Measurements from ENCODE around the gene GK2. TPM values are rescaled to one million over a fixed set of nuclear protein-coding genes. Genes with fewer than 3 reads are reported as not detected.

The GK2 gene
- total and polyA plus RNA-seq, 9 of the 15 experiments (the other 6 are each of a cell fraction or from before 2014, with no cell fraction given) = 0.07 TPM; not detected in 8

GRCh38 chr4:79455216-79455615 lies 47.2 kb upstream of the GK2 start:
- intact Hi-C loops (cut with micrococcal nuclease) (loop anchor here (10.0 kb wide), 1 partner anchor 410 kb away; no protein-coding TSS in a partner anchor), in situ Hi-C loops (cut with MboI) (no loop called here)
- POLR2A ChIA-PET = no interaction called here

GRCh38 chr4:79454656-79455055 lies 46.6 kb upstream of the GK2 start:
- no peaks in the 10 kb centered on the region for H3K9me3 ChIP-seq (replicated peaks; ENCODE audit: control insufficient read depth, insufficient read depth, low read depth, low read length)
- FAIRE-seq = no peak
- ATAC-seq = no peak
- no peaks in the 10 kb centered on the region for H3K36me3 ChIP-seq (ENCODE audit: control insufficient read depth, insufficient read depth, low read length)
- H4K20me1 ChIP-seq (replicated peaks; ENCODE audit: control insufficient read depth, insufficient read depth, low read length) = no peaks in the 10 kb centered on the region
- no peaks in the 10 kb centered on the region; a peak in 1 of 5 replicates for H3K27me3 ChIP-seq (ENCODE audit: control insufficient read depth in 2 of 2, insufficient read depth in 2 of 2, low read length in 2 of 2)
- ChIA-PET POLR2A (no interaction called here), CTCF (ENCODE audit: low intra/inter-chr PET ratio) (no interaction called here)
- 0% methylated on average over 2 of the region's 2 CpGs for WGBS (ENCODE audit: insufficient coverage, low coverage, missing lambda C conversion rate)
- H3K9me1 ChIP-seq (ENCODE audit: control insufficient read depth, insufficient read depth, low read length) = no peaks in the 10 kb centered on the region
- H3K79me2 ChIP-seq (ENCODE audit: control insufficient read depth, insufficient read depth, low read length) = no peaks in the 10 kb centered on the region
- BruUV-seq (replicated peaks) = no TSS peak
- H2AFZ ChIP-seq (ENCODE audit: low read depth, low read length) = no peak overlapping the region
- in situ Hi-C loops (cut with MboI) (no loop called here), intact Hi-C loops (cut with micrococcal nuclease) (loop anchor here (10.0 kb wide), 1 partner anchor 410 kb away; no protein-coding TSS in a partner anchor)
- no peak for DNase-seq (ENCODE audit: extremely low read depth in 1 of 4, low spot score in 3 of 4)
- no peaks in the 10 kb centered on the region for H3K4me1 ChIP-seq (replicated peaks in 1 of 2; ENCODE audit: control insufficient read depth in 2 of 2, insufficient read depth in 2 of 2, low read length in 2 of 2)
- H3K4me2 ChIP-seq (ENCODE audit: insufficient read depth, low read length) = no peak overlapping the region
- no peak overlapping the region for H3K27ac ChIP-seq (ENCODE audit: extremely low read depth, low read depth, low read length)
- H3K9ac ChIP-seq (ENCODE audit: insufficient read depth in 1 of 2, low read depth in 2 of 2, low read length in 2 of 2) = no peak overlapping the region
- H3K4me3 ChIP-seq = no peak overlapping the region
- TF ChIP-seq ARID4B (CRISPR knock-in tag; IDR thresholded peaks at IDR 0.05) = no peak
- TF ChIP-seq POLR3G (IDR thresholded peaks at IDR 0.05; ENCODE audit: extremely low read depth, insufficient read length, insufficient replicate concordance) = no peak
- no peak for TF ChIP-seq JUND (IDR thresholded peaks at IDR 0.05; ENCODE audit: borderline replicate concordance, low read depth, low read length)
- TF ChIP-seq JUND (tag; IDR thresholded peaks at IDR 0.05; ENCODE audit: borderline replicate concordance, low read depth, low read length) = no peak

More at GRCh38 chr4:79455216-79455615, 47.2 kb upstream of the GK2 start:
- Histone ChIP-seq H4K20me1 (replicated peaks; ENCODE audit: control insufficient read depth, insufficient read depth, low read length) (no peaks in the 10 kb centered on the region), H3K27me3 (ENCODE audit: control insufficient read depth in 2 of 2, insufficient read depth in 2 of 2, low read length in 2 of 2) (no peaks in the 10 kb centered on the region; a peak in 1 of 5 replicates), H3K9me3 (replicated peaks; ENCODE audit: control insufficient read depth, insufficient read depth, low read depth, low read length) (no peaks in the 10 kb centered on the region), H3K4me2 (ENCODE audit: insufficient read depth, low read length) (no peak overlapping the region), H3K36me3 (ENCODE audit: control insufficient read depth, insufficient read depth, low read length) (no peaks in the 10 kb centered on the region), H3K9ac (ENCODE audit: insufficient read depth in 1 of 2, low read depth in 2 of 2, low read length in 2 of 2) (no peak overlapping the region), H3K4me3 (no peak overlapping the region), H3K4me1 (replicated peaks in 1 of 2; ENCODE audit: control insufficient read depth in 2 of 2, insufficient read depth in 2 of 2, low read length in 2 of 2) (no peaks in the 10 kb centered on the region), H3K79me2 (ENCODE audit: control insufficient read depth, insufficient read depth, low read length) (no peaks in the 10 kb centered on the region), H3K27ac (ENCODE audit: extremely low read depth, low read depth, low read length) (no peak overlapping the region), H2AFZ (ENCODE audit: low read depth, low read length) (no peak overlapping the region), H3K9me1 (ENCODE audit: control insufficient read depth, insufficient read depth, low read length) (no peaks in the 10 kb centered on the region)
- DNase-seq (ENCODE audit: extremely low read depth in 1 of 4, low spot score in 3 of 4) (no peak), ATAC-seq (no peak), FAIRE-seq (no peak)
- BruUV-seq (replicated peaks) = no TSS peak
- no peak for TF ChIP-seq KLF13 (tag; IDR thresholded peaks at IDR 0.05; ENCODE audit: borderline replicate concordance, low read depth)
- no peak for TF ChIP-seq DEAF1 (CRISPR knock-in tag; IDR thresholded peaks at IDR 0.05)
- CTCF ChIA-PET (ENCODE audit: low intra/inter-chr PET ratio) = no interaction called here
- WGBS (ENCODE audit: insufficient coverage, low coverage, missing lambda C conversion rate) = 2% methylated on average over 5 of the region's 5 CpGs
